Endodermal cell (in vitro differentiated cells): ENCODE data around the gene SPATA6L. TPM values are rescaled to one million over a fixed set of nuclear protein-coding genes. Genes with fewer than 3 reads are reported as not detected.
A peak's percentile ranks its signal among the peaks of the same experiment; 100 is the strongest.

ENCODE experiments used
- DNase-seq: peaks from one replicate; pipeline ENCODE4 v3.0.0-alpha.2; 2017
- H3K27ac ChIP-seq: 2 replicates; pipeline ENCODE4 v1.5.1; 2013; ENCODE audit warnings: mild to moderate bottlenecking, low read depth, low read length, moderate library complexity
- H3K27me3 ChIP-seq: 2 replicates; pipeline ENCODE4 v1.6.1; 2013; ENCODE audit warnings: mild to moderate bottlenecking, low read length, moderate library complexity; ENCODE audit not compliant: insufficient read depth, control insufficient read depth, poor library complexity, severe bottlenecking
- H3K36me3 ChIP-seq: 2 replicates; pipeline ENCODE4 v1.7.0; 2013; ENCODE audit warnings: mild to moderate bottlenecking, low read length, moderate library complexity; ENCODE audit not compliant: control insufficient read depth, insufficient read depth
- H3K4me1 ChIP-seq: one replicate; pipeline ENCODE4 v1.7.0; 2013; ENCODE audit warnings: low read length; ENCODE audit not compliant: control insufficient read depth, insufficient read depth
- H3K4me3 ChIP-seq: 2 replicates; pipeline ENCODE4 v1.5.1; 2013; ENCODE audit warnings: mild to moderate bottlenecking, low read length, moderate library complexity
- H3K9ac ChIP-seq: 2 replicates; pipeline ENCODE4 v1.6.1; 2013; ENCODE audit warnings: mild to moderate bottlenecking, low read length, moderate library complexity; ENCODE audit not compliant: poor library complexity, severe bottlenecking; ENCODE audit errors: extremely low read depth
- H3K9me3 ChIP-seq: 2 replicates; pipeline ENCODE4 v1.6.1; 2013; ENCODE audit warnings: mild to moderate bottlenecking, low read length, moderate library complexity; ENCODE audit not compliant: control insufficient read depth
- H3K27ac Mint-ChIP-seq: 2 replicates; pipeline ENCODE4 v1.8.0; 2020; ENCODE audit warnings: mixed read lengths
- H3K27me3 Mint-ChIP-seq: 2 replicates; pipeline ENCODE4 v1.8.0; 2021; ENCODE audit warnings: mild to moderate bottlenecking, mixed read lengths; ENCODE audit not compliant: insufficient read depth
- H3K36me3 Mint-ChIP-seq: 2 replicates; pipeline ENCODE4 v1.8.0; 2020; ENCODE audit warnings: low read depth, mixed read lengths
- H3K4me1 Mint-ChIP-seq: 2 replicates; pipeline ENCODE4 v1.8.0; 2020; ENCODE audit warnings: mixed read lengths
- H3K4me3 Mint-ChIP-seq: 2 replicates; pipeline ENCODE4 v1.8.0; 2020; ENCODE audit warnings: mild to moderate bottlenecking, moderate library complexity, mixed read lengths
- H3K9me3 Mint-ChIP-seq: 2 replicates; pipeline ENCODE4 v1.8.0; 2020; ENCODE audit warnings: mild to moderate bottlenecking, mixed read lengths
- CTCF ChIP-seq: fragments of 200-600 bp; sonication (generic); conservative IDR thresholded peaks from 2 replicates; pipeline ENCODE4 v1.5.0; 2021; ENCODE audit warnings: antibody characterized with exemption, mild to moderate bottlenecking
- WGBS, 2 experiments: methylation state at CpG; one replicate each; pipeline versions ENCODE4 v1.1.5 to v1.1.7; 2013; ENCODE audit warnings: missing lambda C conversion rate in 2 of 2, mixed read lengths in 1 of 2; ENCODE audit not compliant: insufficient coverage in 1 of 2, insufficient read length in 1 of 2; 5-methylcytosine and 5-hydroxymethylcytosine counted together
- total RNA-seq, 2 donors: library from RNA; stranded (reverse); fragmentation: NEBNext Ultra II Directional in 1 of 2; extraction: Animal tissue kit (Norgen Biotek cat#: 25700) in 1 of 2; gene quantifications; 2 replicates in 1 of 2; 3 replicates in 1 of 2; pipeline ENCODE4 v1.2.1, GENCODE V29; 2021

The SPATA6L gene
- total RNA-seq, 2 donors from 2014 or later: 1.2 to 2.0 TPM

GRCh38 chr9:4667681-4668080, 1.4 kb upstream of the SPATA6L start:
- Histone ChIP-seq H3K27me3 (no peaks in the 10 kb centered on the region), H3K9me3 (no peaks in the 10 kb centered on the region), H3K4me1 (peaks cover 9% of the 10 kb centered on the region), H3K36me3 (no peaks in the 10 kb centered on the region), H3K27ac (no peak overlapping the region), H3K4me3 (no peak overlapping the region), H3K9ac (no peak overlapping the region)
- Mint-ChIP-seq H3K4me1 (peaks cover 34% of the 10 kb centered on the region), H3K4me3 (no peak overlapping the region), H3K27ac (no peak overlapping the region), H3K27me3 (no peaks in the 10 kb centered on the region), H3K36me3 (no peaks in the 10 kb centered on the region), H3K9me3 (no peaks in the 10 kb centered on the region)
- 100% methylated on average over 1 of the region's 1 CpG for WGBS, 2 experiments
- no peak for DNase-seq
- TF ChIP-seq CTCF: no peak

- Histone ChIP-seq H3K27me3 (no peaks in the 10 kb centered on the region), H3K9ac (no peak overlapping the region), H3K9me3 (no peaks in the 10 kb centered on the region), H3K4me3 (peak overlapping the region; percentile 82), H3K27ac (no peak overlapping the region), H3K4me1 (peaks cover 10% of the 10 kb centered on the region), H3K36me3 (no peaks in the 10 kb centered on the region)
- Mint-ChIP-seq H3K27ac (no peak overlapping the region), H3K4me3 (peak overlapping the region; percentile 69), H3K36me3 (no peaks in the 10 kb centered on the region), H3K27me3 (no peaks in the 10 kb centered on the region), H3K9me3 (no peaks in the 10 kb centered on the region), H3K4me1 (peaks cover 39% of the 10 kb centered on the region)
- 86 to 92% methylated on average over 1 to 2 of the region's 2 CpGs for WGBS, 2 experiments
- TF ChIP-seq CTCF: no peak
- no peak for DNase-seq
These were observed 923 bp downstream of the SPATA6L start for GRCh38 chr9:4665357-4665756.

GRCh38 chr9:4663956-4664355, 2.3 kb downstream of the SPATA6L start:
- peaks cover 3% of the 10 kb centered on the region for H3K36me3 Mint-ChIP-seq
- TF ChIP-seq CTCF: no peak
- H3K9me3 Mint-ChIP-seq: no peaks in the 10 kb centered on the region
- Histone ChIP-seq H3K4me1 (peaks cover 10% of the 10 kb centered on the region), H3K4me3 (peak overlapping the region; percentile 82), H3K9me3 (no peaks in the 10 kb centered on the region), H3K27me3 (no peaks in the 10 kb centered on the region), H3K36me3 (no peaks in the 10 kb centered on the region), H3K27ac (no peak overlapping the region), H3K9ac (no peak overlapping the region)
- H3K4me1 Mint-ChIP-seq: peaks cover 39% of the 10 kb centered on the region
- H3K27me3 Mint-ChIP-seq: peaks cover 1% of the 10 kb centered on the region
- H3K4me3 Mint-ChIP-seq: peak overlapping the region; percentile 73
- H3K27ac Mint-ChIP-seq: no peak overlapping the region
- 90 to 92% methylated on average over 3 of the region's 3 CpGs for WGBS, 2 experiments
- no peak for DNase-seq
